ENCODE data around the gene PPP1R1B.
A peak's percentile ranks its signal among the peaks of the same experiment; 100 is the strongest.

The PPP1R1B gene

GRCh38 chr17:39670746-39671145 is 44.0 kb downstream of the PPP1R1B start:
- no peak for DNase-seq

- no peak for DNase-seq
These were observed 45.1 kb downstream of the PPP1R1B start for GRCh38 chr17:39671651-39672521.

- no peak for DNase-seq
These were observed 46.0 kb downstream of the PPP1R1B start for GRCh38 chr17:39672522-39673334.

GRCh38 chr17:39673335-39674081 is 46.8 kb downstream of the PPP1R1B start:
- no peak for DNase-seq

- no peak for DNase-seq
These were observed 47.4 kb downstream of the PPP1R1B start for GRCh38 chr17:39674179-39674578.

GRCh38 chr17:39674702-39675389 is 48.1 kb downstream of the PPP1R1B start:
- no peak for DNase-seq

GRCh38 chr17:39675390-39676082 is 48.8 kb downstream of the PPP1R1B start:
- DNase-seq: no peak

GRCh38 chr17:39676198-39676819 is 49.6 kb downstream of the PPP1R1B start:
- peak; percentile 67 to 74 for DNase-seq

- DNase-seq: no peak
These were observed 50.3 kb downstream of the PPP1R1B start for GRCh38 chr17:39677072-39677471.

- no peak for DNase-seq
These were observed 51.0 kb downstream of the PPP1R1B start for GRCh38 chr17:39677542-39678339.

GRCh38 chr17:39678340-39679116 is 51.8 kb downstream of the PPP1R1B start:
- no peak for DNase-seq

GRCh38 chr17:39679521-39680192 is 52.9 kb downstream of the PPP1R1B start:
- DNase-seq: peak; percentile 51 to 62

GRCh38 chr17:39683295-39683939 is 56.7 kb downstream of the PPP1R1B start:
- no peak for DNase-seq

- no peak for DNase-seq
These were observed 57.8 kb downstream of the PPP1R1B start for GRCh38 chr17:39684369-39685192.

All from CD4-positive, alpha-beta T cell treated with Interferon alpha-2 for 1 hour (primary cell).